HEK293 (cell line): Measurements from ENCODE around the gene LEFTY1.

ENCODE experiments used
- CTCF ChIA-PET: fragments of 350-600 bp; formaldehyde crosslinking; extraction: SDS; loops from one replicate; lab custom pipeline; 2021; ENCODE audit warnings: antibody characterized with exemption; lab: Yijun Ruan, JAX
- POLR2A ChIA-PET: fragments of 300-600 bp; formaldehyde crosslinking; extraction: SDS; loops from one replicate; lab custom pipeline; 2020; ENCODE audit warnings: antibody characterized with exemption, inconsistent platforms; lab: Yijun Ruan, JAX
- H3K27ac ChIP-seq: fragments of 200-500 bp; sonication (Bioruptor generic); 2 replicates; pipeline ENCODE4 v1.5.1; 2014; ENCODE audit warnings: low read depth, low read length, control low read depth, inconsistent platforms; ENCODE audit errors: extremely low read depth
- H3K36me3 ChIP-seq, 2 experiments: fragments of 200-500 bp in 1 of 2; sonication (Bioruptor generic) in 1 of 2; 1 replicate in 1 of 2; 2 replicates in 1 of 2; pipeline ENCODE4 v1.5.1; 2014 to 2017; ENCODE audit warnings: inconsistent platforms in 2 of 2, low read length in 2 of 2; ENCODE audit not compliant: control insufficient read depth in 2 of 2, insufficient read depth in 1 of 2
- H3K4me1 ChIP-seq: fragments of 200-500 bp; sonication (Bioruptor generic); 2 replicates; pipeline ENCODE4 v1.5.1; 2014; ENCODE audit warnings: mild to moderate bottlenecking, low read length, inconsistent platforms; ENCODE audit not compliant: control insufficient read depth, insufficient read depth
- H3K4me3 ChIP-seq: 2 replicates; pipeline ENCODE4 v1.5.1; 2011; ENCODE audit warnings: low read depth, mild to moderate bottlenecking, control low read depth, low read length, moderate library complexity
- H3K9me3 ChIP-seq: fragments of 200-500 bp; sonication (Bioruptor generic); 2 replicates; pipeline ENCODE4 v1.5.1; 2014; ENCODE audit warnings: low read depth, low read length, inconsistent platforms; ENCODE audit not compliant: control insufficient read depth, insufficient read depth
- EGR2 ChIP-seq: fragments of 450-650 bp; formaldehyde crosslinking; IDR thresholded peaks from 2 replicates; pipeline ENCODE4 v1.5.1; 2016; ENCODE audit warnings: low read depth, missing biosample characterization, missing genetic modification characterization
- GLIS2 ChIP-seq: fragments of 450-650 bp; formaldehyde crosslinking; IDR thresholded peaks from 2 replicates; pipeline ENCODE4 v1.5.1; 2016; ENCODE audit warnings: missing biosample characterization, missing genetic modification characterization
- HIC1 ChIP-seq: fragments of 450-650 bp; formaldehyde crosslinking; IDR thresholded peaks from 2 replicates; pipeline ENCODE4 v1.5.1; 2016; ENCODE audit warnings: missing biosample characterization, missing genetic modification characterization
- KLF1 ChIP-seq: fragments of 450-650 bp; formaldehyde crosslinking; IDR thresholded peaks from 2 replicates; pipeline ENCODE4 v1.5.1; 2016; ENCODE audit warnings: missing biosample characterization, missing genetic modification characterization
- SCRT2 ChIP-seq: fragments of 450-650 bp; formaldehyde crosslinking; IDR thresholded peaks from 2 replicates; pipeline ENCODE4 v1.5.1; 2016; ENCODE audit warnings: missing biosample characterization, missing genetic modification characterization
- YY1 ChIP-seq: fragments of 450-650 bp; formaldehyde crosslinking; IDR thresholded peaks from 2 replicates; pipeline ENCODE4 v1.5.1; 2018; ENCODE audit warnings: missing biosample characterization, missing genetic modification characterization
- ZBTB49 ChIP-seq: fragments of 450-650 bp; formaldehyde crosslinking; IDR thresholded peaks from 2 replicates; pipeline ENCODE4 v1.5.1; 2016; ENCODE audit warnings: missing biosample characterization, missing genetic modification characterization, low read depth
- ZFHX2 ChIP-seq: fragments of 450-650 bp; formaldehyde crosslinking; conservative IDR thresholded peaks from 2 replicates; pipeline ENCODE4 v1.5.1; 2016; ENCODE audit warnings: missing biosample characterization, missing genetic modification characterization
- ZNF121 ChIP-seq: fragments of 450-650 bp; formaldehyde crosslinking; IDR thresholded peaks from 2 replicates; pipeline ENCODE4 v1.5.1; 2016; ENCODE audit warnings: missing biosample characterization, missing genetic modification characterization
- ZNF169 ChIP-seq: fragments of 450-650 bp; formaldehyde crosslinking; IDR thresholded peaks from 2 replicates; pipeline ENCODE4 v1.5.1; 2016; ENCODE audit warnings: missing biosample characterization, missing genetic modification characterization
- ZNF302 ChIP-seq: fragments of 450-650 bp; formaldehyde crosslinking; IDR thresholded peaks from 2 replicates; pipeline ENCODE4 v1.5.1; 2016; ENCODE audit warnings: missing biosample characterization, missing genetic modification characterization, low read depth
- ZNF433 ChIP-seq: fragments of 450-650 bp; formaldehyde crosslinking; IDR thresholded peaks from 2 replicates; pipeline ENCODE4 v1.5.1; 2016; ENCODE audit warnings: missing biosample characterization, missing genetic modification characterization, low read depth
- ZNF513 ChIP-seq: fragments of 450-650 bp; IDR thresholded peaks from 2 replicates; pipeline ENCODE4 v1.5.1; 2018; ENCODE audit warnings: missing biosample characterization, missing genetic modification characterization
- ZNF585B ChIP-seq: fragments of 450-650 bp; formaldehyde crosslinking; IDR thresholded peaks from 2 replicates; pipeline ENCODE4 v1.5.1; 2016; ENCODE audit warnings: missing biosample characterization, missing genetic modification characterization
- ZNF658 ChIP-seq: fragments of 450-650 bp; formaldehyde crosslinking; IDR thresholded peaks from 2 replicates; pipeline ENCODE4; 2016; ENCODE audit warnings: missing biosample characterization, missing genetic modification characterization
- ZNF707 ChIP-seq: fragments of 450-650 bp; formaldehyde crosslinking; IDR thresholded peaks from 2 replicates; pipeline ENCODE4 v1.5.1; 2016; ENCODE audit warnings: missing biosample characterization, missing genetic modification characterization
- ZNF830 ChIP-seq: fragments of 450-650 bp; IDR thresholded peaks from 2 replicates; pipeline ENCODE4 v1.5.0; 2018; ENCODE audit warnings: missing biosample characterization, missing genetic modification characterization, low read depth, mild to moderate bottlenecking, moderate library complexity
- ZNF837 ChIP-seq: fragments of 450-650 bp; formaldehyde crosslinking; IDR thresholded peaks from 2 replicates; pipeline ENCODE4 v1.5.1; 2016; ENCODE audit warnings: missing biosample characterization, missing genetic modification characterization
- ZXDB ChIP-seq: fragments of 450-650 bp; formaldehyde crosslinking; IDR thresholded peaks from 2 replicates; pipeline ENCODE4 v1.5.1; 2016; ENCODE audit warnings: missing biosample characterization, missing genetic modification characterization

Gene LEFTY1

GRCh38 chr1:225899044-225899925, 10.3 kb upstream of the LEFTY1 start:
- Histone ChIP-seq H3K4me1 (no peaks in the 10 kb centered on the region; the same call in 1 of the 2 replicates), H3K36me3 (no peaks in the 10 kb centered on the region), H3K27ac (no peak overlapping the region), H3K9me3 (no peaks in the 10 kb centered on the region), H3K4me3 (no peak overlapping the region)
- POLR2A ChIA-PET = no interaction called here
- CTCF ChIA-PET = interaction anchor here (3.0 kb wide), 1 partner anchor 12 kb away, joined by 21 read pairs; no protein-coding TSS in a partner anchor
- no peak for TF ChIP-seq ZNF707 (tag by site-specific recombination)
- peak; percentile 24; the same call in 1 of the 2 replicates for TF ChIP-seq ZFHX2 (tag by site-specific recombination)
- TF ChIP-seq ZXDB (tag by site-specific recombination) = no peak
- TF ChIP-seq ZNF837 (tag by site-specific recombination) = no peak
- 0 out of 2 replicates have a peak, but pooled peaks have one; percentile 19 for TF ChIP-seq HIC1
- peak; percentile 17; the same call in 1 of the 2 replicates for TF ChIP-seq GLIS2
- TF ChIP-seq EGR2 = 0 out of 2 replicates have a peak, but pooled peaks have one; percentile 21
- no peak for TF ChIP-seq ZNF433
- no peak for TF ChIP-seq ZNF169 (tag by site-specific recombination)

GRCh38 chr1:225897595-225898514, 8.9 kb upstream of the LEFTY1 start:
- CTCF ChIA-PET = interaction anchor here (0.6 to 3.0 kb wide), 8 partner anchors 8 to 423 kb away, joined by 3 to 21 read pairs (median 3); no protein-coding TSS in a partner anchor
- Histone ChIP-seq H3K9me3 (no peaks in the 10 kb centered on the region), H3K4me1 (no peaks in the 10 kb centered on the region; the same call in 1 of the 2 replicates), H3K27ac (no peak overlapping the region), H3K4me3 (no peak overlapping the region), H3K36me3 (no peaks in the 10 kb centered on the region)
- POLR2A ChIA-PET = interaction anchor here (0.5 to 2.1 kb wide), 5 partner anchors 16 to 165 kb away, joined by 3 to 17 read pairs (median 4); partner anchors contain the start of genes PYCR2 and TMEM63A
- TF ChIP-seq ZNF121 (peak; percentile 96), ZNF585B (tag by site-specific recombination) (no peak), ZNF658 (0 out of 2 replicates have a peak, but pooled peaks have one; percentile 31), KLF1 (tag by site-specific recombination) (no peak), ZBTB49 (no peak), ZNF302 (tag by site-specific recombination) (no peak), ZNF830 (no peak), ZNF513 (tag by site-specific recombination) (no peak), SCRT2 (tag by site-specific recombination) (peak; percentile 33; the same call in 1 of the 2 replicates), YY1 (no peak)
